HL-60 (cell line): ENCODE measurements around the gene CFAP54.

Source experiments
- DNase-seq, 2 experiments: peaks; one replicate each; pipeline ENCODE4 v3.0.0-alpha.2; 2010 to 2020; ENCODE audit warnings: low read depth in 1 of 2, low spot score in 1 of 2
- H3K27ac ChIP-seq: fragments of 250-450 bp; sonication (Bioruptor Pico); replicated peaks from 2 replicates; pipeline ENCODE4 v1.5.1; 2020; ENCODE audit warnings: mild to moderate bottlenecking, moderate library complexity
- H3K27me3 ChIP-seq: fragments of 250-450 bp; sonication (Bioruptor Pico); 2 replicates; pipeline ENCODE4 v1.5.1; 2021; ENCODE audit warnings: mild to moderate bottlenecking, moderate library complexity; ENCODE audit not compliant: insufficient read depth, poor library complexity, severe bottlenecking
- H3K4me3 ChIP-seq: replicated peaks from 2 replicates; pipeline ENCODE4 v1.5.1; 2011; ENCODE audit warnings: mild to moderate bottlenecking, control low read depth, low read length; ENCODE audit not compliant: insufficient read depth
- GABPA ChIP-seq: IDR thresholded peaks from 2 replicates; pipeline ENCODE4 v1.6.1; 2012; ENCODE audit warnings: low read depth
- POLR2AphosphoS5 ChIP-seq: IDR thresholded peaks from 2 replicates; pipeline ENCODE4 v1.6.1; 2012; ENCODE audit warnings: low read depth
- SPI1 ChIP-seq: IDR thresholded peaks from 2 replicates; pipeline ENCODE4 v1.6.1; 2012; ENCODE audit warnings: low read depth, mild to moderate bottlenecking, borderline replicate concordance
- TF ChIP-seq, protein P1 (sequence below): IDR thresholded peaks from one replicate; pipeline ENCODE4 v1.5.1; 2011; ENCODE audit warnings: low read length, control low read depth, inconsistent platforms; ENCODE audit not compliant: insufficient read depth
- TF ChIP-seq, protein P2 (sequence below): IDR thresholded peaks from 2 replicates; pipeline ENCODE4 v1.6.1; 2012; ENCODE audit warnings: low read depth; ENCODE audit not compliant: insufficient replicate concordance

The CFAP54 gene

DNA sequence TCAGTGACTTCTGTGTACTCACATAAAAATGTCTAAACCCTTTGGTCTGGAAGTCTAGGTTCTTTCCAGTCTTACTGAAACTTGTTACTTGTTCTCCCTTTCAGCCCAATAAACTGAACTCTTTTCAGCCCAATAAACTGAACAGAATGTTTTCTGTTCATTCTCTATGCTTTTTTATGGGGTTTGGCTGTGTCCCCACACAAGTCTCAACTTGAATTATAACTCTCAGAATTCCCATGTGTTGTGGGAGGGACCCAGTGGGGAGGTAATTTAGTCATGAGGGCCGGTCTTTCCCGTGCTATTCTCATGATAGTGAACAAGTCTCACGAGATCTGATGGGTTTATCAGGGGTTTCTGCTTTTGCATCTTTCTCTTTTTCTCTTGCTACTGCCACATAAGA, 402.7 kb downstream of the CFAP54 start:
- Histone ChIP-seq H3K4me3 (no peak overlapping the region), H3K27ac (no peak overlapping the region), H3K27me3 (no peaks in the 10 kb centered on the region)
- TF ChIP-seq POLR2AphosphoS5 (no peak), SPI1 (no peak), GABPA (no peak)
- TF ChIP-seq, protein P1, sequence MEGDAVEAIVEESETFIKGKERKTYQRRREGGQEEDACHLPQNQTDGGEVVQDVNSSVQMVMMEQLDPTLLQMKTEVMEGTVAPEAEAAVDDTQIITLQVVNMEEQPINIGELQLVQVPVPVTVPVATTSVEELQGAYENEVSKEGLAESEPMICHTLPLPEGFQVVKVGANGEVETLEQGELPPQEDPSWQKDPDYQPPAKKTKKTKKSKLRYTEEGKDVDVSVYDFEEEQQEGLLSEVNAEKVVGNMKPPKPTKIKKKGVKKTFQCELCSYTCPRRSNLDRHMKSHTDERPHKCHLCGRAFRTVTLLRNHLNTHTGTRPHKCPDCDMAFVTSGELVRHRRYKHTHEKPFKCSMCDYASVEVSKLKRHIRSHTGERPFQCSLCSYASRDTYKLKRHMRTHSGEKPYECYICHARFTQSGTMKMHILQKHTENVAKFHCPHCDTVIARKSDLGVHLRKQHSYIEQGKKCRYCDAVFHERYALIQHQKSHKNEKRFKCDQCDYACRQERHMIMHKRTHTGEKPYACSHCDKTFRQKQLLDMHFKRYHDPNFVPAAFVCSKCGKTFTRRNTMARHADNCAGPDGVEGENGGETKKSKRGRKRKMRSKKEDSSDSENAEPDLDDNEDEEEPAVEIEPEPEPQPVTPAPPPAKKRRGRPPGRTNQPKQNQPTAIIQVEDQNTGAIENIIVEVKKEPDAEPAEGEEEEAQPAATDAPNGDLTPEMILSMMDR: no peak
- TF ChIP-seq, protein P2, sequence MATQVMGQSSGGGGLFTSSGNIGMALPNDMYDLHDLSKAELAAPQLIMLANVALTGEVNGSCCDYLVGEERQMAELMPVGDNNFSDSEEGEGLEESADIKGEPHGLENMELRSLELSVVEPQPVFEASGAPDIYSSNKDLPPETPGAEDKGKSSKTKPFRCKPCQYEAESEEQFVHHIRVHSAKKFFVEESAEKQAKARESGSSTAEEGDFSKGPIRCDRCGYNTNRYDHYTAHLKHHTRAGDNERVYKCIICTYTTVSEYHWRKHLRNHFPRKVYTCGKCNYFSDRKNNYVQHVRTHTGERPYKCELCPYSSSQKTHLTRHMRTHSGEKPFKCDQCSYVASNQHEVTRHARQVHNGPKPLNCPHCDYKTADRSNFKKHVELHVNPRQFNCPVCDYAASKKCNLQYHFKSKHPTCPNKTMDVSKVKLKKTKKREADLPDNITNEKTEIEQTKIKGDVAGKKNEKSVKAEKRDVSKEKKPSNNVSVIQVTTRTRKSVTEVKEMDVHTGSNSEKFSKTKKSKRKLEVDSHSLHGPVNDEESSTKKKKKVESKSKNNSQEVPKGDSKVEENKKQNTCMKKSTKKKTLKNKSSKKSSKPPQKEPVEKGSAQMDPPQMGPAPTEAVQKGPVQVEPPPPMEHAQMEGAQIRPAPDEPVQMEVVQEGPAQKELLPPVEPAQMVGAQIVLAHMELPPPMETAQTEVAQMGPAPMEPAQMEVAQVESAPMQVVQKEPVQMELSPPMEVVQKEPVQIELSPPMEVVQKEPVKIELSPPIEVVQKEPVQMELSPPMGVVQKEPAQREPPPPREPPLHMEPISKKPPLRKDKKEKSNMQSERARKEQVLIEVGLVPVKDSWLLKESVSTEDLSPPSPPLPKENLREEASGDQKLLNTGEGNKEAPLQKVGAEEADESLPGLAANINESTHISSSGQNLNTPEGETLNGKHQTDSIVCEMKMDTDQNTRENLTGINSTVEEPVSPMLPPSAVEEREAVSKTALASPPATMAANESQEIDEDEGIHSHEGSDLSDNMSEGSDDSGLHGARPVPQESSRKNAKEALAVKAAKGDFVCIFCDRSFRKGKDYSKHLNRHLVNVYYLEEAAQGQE: no peak
- no peak for DNase-seq

DNA sequence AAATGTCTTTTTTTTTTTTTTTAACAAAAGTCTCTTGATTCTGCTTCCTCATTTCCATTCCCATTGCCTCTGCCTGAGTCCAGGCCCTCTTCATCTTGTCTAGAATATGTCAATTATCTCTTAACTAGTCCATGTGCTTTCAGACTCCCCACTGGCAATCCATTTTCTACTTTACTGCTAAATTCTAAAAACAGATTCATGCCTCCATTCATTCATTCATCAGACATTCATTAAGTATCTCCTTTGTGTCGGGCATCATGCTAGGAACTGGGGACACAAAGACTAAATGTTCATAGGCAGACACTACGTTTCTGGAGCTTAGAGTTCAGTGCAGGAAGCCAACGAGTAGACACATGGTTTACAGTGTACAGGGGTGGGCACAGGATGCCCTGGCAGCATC, 408.0 kb downstream of the CFAP54 start:
- no peak overlapping the region for H3K27ac ChIP-seq
- no peak for DNase-seq
- no peaks in the 10 kb centered on the region for H3K27me3 ChIP-seq
- no peak for TF ChIP-seq SPI1
- TF ChIP-seq, protein P1: no peak
- no peak for TF ChIP-seq GABPA
- TF ChIP-seq, protein P2: no peak
- no peak overlapping the region for H3K4me3 ChIP-seq

DNA sequence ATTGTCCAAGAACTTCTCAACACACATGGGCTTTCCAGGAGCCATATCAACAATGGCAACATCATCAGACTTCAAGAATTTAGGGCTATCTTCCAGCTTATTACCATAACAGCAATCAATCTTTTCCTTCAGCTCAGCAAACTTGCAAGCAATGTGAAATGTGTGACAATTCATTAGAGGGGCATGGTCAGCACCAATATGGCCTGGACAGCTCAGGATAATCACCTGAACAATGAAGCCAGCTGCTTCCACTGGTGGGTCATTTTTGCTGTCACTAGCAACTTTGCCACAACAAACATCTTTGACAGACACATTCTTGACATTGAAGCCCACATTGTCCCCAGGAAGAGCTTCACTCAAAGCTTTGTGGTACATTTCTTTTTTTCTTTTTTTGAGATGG, 411.8 kb downstream of the CFAP54 start:
- H3K4me3 ChIP-seq: no peak overlapping the region
- H3K27me3 ChIP-seq: no peaks in the 10 kb centered on the region
- no peak for DNase-seq
- TF ChIP-seq, protein P2: peak; percentile 82
- TF ChIP-seq, protein P1: no peak
- H3K27ac ChIP-seq: no peak overlapping the region
